ENCODE data around the gene RUNX3. TPM values are rescaled to one million over a fixed set of nuclear protein-coding genes. Genes with fewer than 3 reads are reported as not detected.

The RUNX3 gene
- total and polyA plus RNA-seq, 9 donors: 0.22 to 4.5 (median 0.49) TPM

DNA sequence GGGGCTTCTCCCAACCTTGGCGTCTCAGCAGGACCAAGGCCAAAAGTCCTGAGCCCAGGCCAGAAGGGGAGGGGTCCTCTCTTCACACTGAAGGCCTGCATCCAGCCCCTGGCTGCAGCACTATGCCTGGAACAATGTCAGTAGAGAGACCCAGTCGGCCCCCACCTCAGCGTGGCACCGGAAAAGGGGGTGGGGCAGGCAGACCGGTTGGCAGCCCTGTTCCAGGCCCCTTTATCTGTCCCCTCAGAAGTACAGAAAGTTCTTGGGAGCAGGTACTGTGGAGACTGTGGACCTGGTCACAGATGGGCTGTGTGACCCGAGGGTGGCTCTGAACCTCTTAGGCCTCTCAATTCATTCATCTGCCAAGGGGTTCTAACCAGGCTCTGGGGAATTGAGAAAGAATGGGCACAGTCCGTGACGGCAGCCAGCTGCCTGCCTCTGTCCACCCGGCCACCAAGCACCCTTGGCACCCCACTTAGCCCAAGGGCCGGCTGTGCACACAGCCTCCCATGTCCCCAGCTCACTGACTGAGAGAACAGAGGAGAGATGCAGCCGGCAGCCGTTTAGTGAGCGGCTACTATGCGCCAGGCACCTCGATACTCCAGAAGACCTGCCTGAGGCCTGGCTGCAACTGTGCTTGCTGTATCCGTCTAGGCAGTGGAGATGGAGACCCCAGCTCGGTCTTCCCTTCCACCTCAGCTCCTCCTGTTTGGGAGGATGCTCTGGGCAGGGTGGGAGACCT is 23.9 kb downstream of the RUNX3 start:
- H3K4me3 ChIP-seq (ENCODE audit: low read length): no peak overlapping the region

DNA sequence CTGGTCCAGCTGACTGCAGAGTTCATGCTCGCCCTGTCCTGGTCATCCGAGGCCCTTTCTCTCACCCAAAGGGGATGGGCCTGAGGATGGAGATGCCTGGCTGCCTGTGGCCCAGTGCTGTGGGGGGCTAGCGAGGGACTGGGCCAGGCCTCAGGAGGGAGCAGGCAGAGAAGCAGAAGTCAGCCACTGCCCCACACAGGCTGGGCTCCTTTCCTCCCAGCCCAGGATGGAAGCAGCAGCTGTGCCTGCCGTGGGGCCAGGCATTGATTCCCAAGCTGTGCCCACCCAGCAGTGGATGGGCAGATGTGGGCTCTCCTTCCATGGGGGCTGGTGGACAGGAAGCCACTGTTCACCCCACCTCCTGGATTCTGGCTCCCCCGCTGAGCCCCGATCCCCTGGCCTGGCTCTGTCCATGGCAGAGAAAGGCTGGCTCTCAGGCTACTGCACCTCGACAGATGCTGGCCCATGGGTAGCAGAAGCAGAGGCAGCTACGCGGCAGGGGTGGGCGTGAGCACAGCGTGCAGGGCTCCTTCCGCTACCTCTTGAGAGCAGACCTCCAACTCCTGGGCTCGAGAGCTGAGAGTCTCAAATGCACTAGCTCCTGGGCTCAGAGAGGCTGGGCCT is 24.6 kb downstream of the RUNX3 start:
- no peak overlapping the region for H3K4me3 ChIP-seq (ENCODE audit: low read length)
- H3K27ac ChIP-seq (ENCODE audit: low read length): no peak overlapping the region
- H3K4me1 ChIP-seq (ENCODE audit: control insufficient read depth, insufficient read depth, low read length): peaks cover 4% of the 10 kb centered on the region
- no peak for DNase-seq
- H3K9me3 ChIP-seq (replicated peaks; ENCODE audit: control insufficient read depth, low read depth, low read length): no peaks in the 10 kb centered on the region
- H3K27me3 ChIP-seq (ENCODE audit: control insufficient read depth, insufficient read depth, low read length): peaks cover 6% of the 10 kb centered on the region
- no peaks in the 10 kb centered on the region for H3K36me3 ChIP-seq (ENCODE audit: control insufficient read depth, insufficient read depth, low read length)
- 60% methylated on average over 12 of the region's 13 CpGs for WGBS (ENCODE audit: insufficient coverage)

More for the DNA sequence above, 23.9 kb downstream of the RUNX3 start:
- Histone ChIP-seq H3K36me3 (ENCODE audit: control insufficient read depth, insufficient read depth, low read length) (no peaks in the 10 kb centered on the region), H3K27me3 (ENCODE audit: control insufficient read depth, insufficient read depth, low read length) (peaks cover 2% of the 10 kb centered on the region), H3K9me3 (replicated peaks; ENCODE audit: control insufficient read depth, low read depth, low read length) (no peaks in the 10 kb centered on the region), H3K4me1 (ENCODE audit: control insufficient read depth, insufficient read depth, low read length) (peaks cover 4% of the 10 kb centered on the region), H3K27ac (ENCODE audit: low read length) (no peak overlapping the region)
- 63% methylated on average over 10 of the region's 17 CpGs for whole genome bisulfite sequencing (ENCODE audit: insufficient coverage)
- no peak for DNase-seq

DNA sequence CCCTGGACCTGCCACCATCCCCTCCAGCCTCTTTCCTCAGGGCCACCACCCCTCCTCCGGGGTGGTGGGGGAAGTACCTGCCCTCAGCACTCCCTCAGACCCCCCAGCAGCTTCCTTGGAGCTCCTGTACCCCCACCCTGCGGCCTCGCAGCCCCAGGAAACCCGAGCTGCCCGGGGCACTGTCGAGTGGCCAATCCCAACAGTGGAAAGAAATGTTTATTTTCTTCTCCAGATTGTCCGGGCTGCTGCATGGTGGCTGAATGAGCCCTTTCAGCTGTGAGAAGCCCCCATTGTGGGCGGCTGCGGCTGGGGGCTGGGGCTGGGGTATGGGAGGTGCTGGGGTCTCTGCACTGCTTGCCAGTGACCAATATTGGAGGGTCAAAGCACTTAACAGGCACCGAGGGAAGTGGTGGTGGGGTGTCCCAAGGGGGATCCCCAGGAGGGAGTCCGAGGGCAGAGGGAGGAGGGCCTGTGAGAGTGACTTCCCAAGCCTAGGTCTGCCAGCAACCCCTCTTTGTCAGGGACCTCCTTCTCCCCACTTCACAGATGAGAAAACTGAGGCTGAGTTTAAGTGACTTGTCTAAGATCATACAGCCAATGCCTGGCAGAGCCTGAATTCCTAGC is 25.2 kb downstream of the RUNX3 start:
- DNase-seq: no peak
- Histone ChIP-seq H3K4me3 (ENCODE audit: low read length) (no peak overlapping the region), H3K27ac (ENCODE audit: low read length) (no peak overlapping the region), H3K4me1 (ENCODE audit: control insufficient read depth, insufficient read depth, low read length) (peaks cover 4% of the 10 kb centered on the region), H3K9me3 (replicated peaks; ENCODE audit: control insufficient read depth, low read depth, low read length) (no peaks in the 10 kb centered on the region), H3K27me3 (ENCODE audit: control insufficient read depth, insufficient read depth, low read length) (peaks cover 8% of the 10 kb centered on the region), H3K36me3 (ENCODE audit: control insufficient read depth, insufficient read depth, low read length) (no peaks in the 10 kb centered on the region)
- 30% methylated on average over 2 of the region's 11 CpGs for WGBS (ENCODE audit: insufficient coverage)

DNA sequence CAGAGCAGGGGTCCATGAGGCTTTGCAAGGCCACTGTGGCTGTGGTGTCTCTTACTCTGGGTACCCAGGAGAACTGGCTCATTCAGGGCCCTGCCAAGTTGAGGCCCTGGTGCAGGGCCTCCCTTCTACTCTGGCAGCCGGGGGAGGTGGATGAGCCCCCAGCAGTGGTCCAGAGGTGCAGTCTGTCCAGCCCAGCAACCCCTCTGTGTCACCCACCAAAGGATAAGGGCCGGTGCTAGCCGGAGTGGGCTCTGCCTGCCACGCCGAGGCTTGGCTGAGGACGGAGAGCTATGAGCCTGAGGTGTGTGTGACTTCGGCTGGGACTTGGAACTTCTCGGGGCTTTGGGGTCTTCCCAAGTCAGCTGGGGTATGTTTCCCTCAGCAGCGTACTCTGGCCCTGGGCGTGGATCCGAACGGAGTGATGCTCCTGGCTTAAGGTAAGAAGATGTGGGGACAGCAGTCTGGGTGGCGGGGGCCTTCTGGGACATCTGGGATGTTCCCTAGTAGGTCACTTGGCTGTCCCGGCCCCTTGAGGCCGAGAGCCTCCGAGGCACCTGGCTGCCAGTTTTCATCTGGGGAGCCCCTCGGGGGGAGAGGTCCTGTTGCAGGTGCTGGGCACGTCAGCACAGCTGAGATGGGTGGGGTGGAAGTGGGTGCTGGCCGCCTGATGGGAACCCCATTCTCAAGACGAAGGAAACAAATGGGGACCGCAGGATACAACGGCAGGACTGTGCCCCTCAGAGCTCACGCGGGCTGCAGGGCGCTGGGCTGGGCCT is 25.9 kb downstream of the RUNX3 start:
- Histone ChIP-seq H3K36me3 (ENCODE audit: control insufficient read depth, insufficient read depth, low read length) (no peaks in the 10 kb centered on the region), H3K27me3 (ENCODE audit: control insufficient read depth, insufficient read depth, low read length) (peaks cover 9% of the 10 kb centered on the region), H3K4me3 (ENCODE audit: low read length) (no peak overlapping the region), H3K9me3 (replicated peaks; ENCODE audit: control insufficient read depth, low read depth, low read length) (no peaks in the 10 kb centered on the region), H3K27ac (ENCODE audit: low read length) (no peak overlapping the region), H3K4me1 (ENCODE audit: control insufficient read depth, insufficient read depth, low read length) (peaks cover under 1% of the 10 kb centered on the region)
- 78% methylated on average over 21 of the region's 25 CpGs for WGBS (ENCODE audit: insufficient coverage)
- no peak for DNase-seq

DNA sequence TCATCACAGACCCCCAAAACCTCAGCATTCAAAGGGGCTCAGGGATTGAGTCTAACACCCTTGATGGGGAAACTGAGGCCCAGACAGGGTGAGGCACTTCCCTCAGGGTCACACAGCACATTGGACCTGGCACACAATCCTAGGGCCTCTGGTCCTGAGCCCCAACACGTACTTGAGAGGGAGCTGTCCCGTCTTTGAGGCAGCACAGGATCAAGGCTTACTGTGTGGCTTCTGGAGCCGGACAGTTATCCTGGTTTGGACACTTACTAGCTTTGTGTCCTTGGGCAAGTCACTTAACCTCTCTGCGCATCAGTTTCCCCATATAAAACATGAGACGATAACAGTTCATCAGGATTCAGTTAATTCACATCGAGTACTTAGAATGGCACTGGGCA is 26.5 kb downstream of the RUNX3 start:
- H3K27ac ChIP-seq (ENCODE audit: low read length): no peak overlapping the region
- no peaks in the 10 kb centered on the region for H3K4me1 ChIP-seq (ENCODE audit: control insufficient read depth, insufficient read depth, low read length)
- H3K36me3 ChIP-seq (ENCODE audit: control insufficient read depth, insufficient read depth, low read length): no peaks in the 10 kb centered on the region
- H3K9me3 ChIP-seq (replicated peaks; ENCODE audit: control insufficient read depth, low read depth, low read length): no peaks in the 10 kb centered on the region
- no peak for DNase-seq
- 86% methylated on average over 6 of the region's 6 CpGs for WGBS (ENCODE audit: insufficient coverage)
- H3K4me3 ChIP-seq (ENCODE audit: low read length): no peak overlapping the region
- H3K27me3 ChIP-seq (ENCODE audit: control insufficient read depth, insufficient read depth, low read length): peaks cover 13% of the 10 kb centered on the region

DNA sequence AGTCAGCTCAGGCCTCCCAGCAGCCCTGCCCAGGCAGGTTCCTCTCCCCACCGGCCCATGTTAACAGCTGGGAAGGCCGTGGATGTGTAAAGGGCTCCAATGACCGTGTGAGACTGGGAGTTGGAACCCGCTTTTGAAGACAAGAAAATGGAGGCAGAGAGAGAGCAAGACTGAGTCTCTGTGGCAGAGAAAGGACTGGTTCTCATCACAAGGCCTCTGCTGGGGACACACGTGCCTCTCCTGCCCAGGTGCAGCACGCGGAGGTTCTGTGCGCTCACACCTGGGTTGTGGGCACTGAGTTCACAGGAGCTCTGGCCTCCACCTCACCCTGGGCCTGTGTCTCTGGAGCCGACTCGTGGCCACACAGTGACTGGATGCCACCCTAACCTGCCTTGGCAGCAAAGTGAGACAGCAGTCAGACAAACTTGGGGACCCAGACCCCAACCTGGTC is 27.0 kb downstream of the RUNX3 start:
- Histone ChIP-seq H3K4me1 (ENCODE audit: control insufficient read depth, insufficient read depth, low read length) (no peaks in the 10 kb centered on the region), H3K36me3 (ENCODE audit: control insufficient read depth, insufficient read depth, low read length) (no peaks in the 10 kb centered on the region), H3K9me3 (replicated peaks; ENCODE audit: control insufficient read depth, low read depth, low read length) (no peaks in the 10 kb centered on the region), H3K27ac (ENCODE audit: low read length) (no peak overlapping the region), H3K27me3 (ENCODE audit: control insufficient read depth, insufficient read depth, low read length) (peaks cover 19% of the 10 kb centered on the region), H3K4me3 (ENCODE audit: low read length) (no peak overlapping the region)
- DNase-seq: no peak
- 77% methylated on average over 10 of the region's 10 CpGs for WGBS (ENCODE audit: insufficient coverage)

DNA sequence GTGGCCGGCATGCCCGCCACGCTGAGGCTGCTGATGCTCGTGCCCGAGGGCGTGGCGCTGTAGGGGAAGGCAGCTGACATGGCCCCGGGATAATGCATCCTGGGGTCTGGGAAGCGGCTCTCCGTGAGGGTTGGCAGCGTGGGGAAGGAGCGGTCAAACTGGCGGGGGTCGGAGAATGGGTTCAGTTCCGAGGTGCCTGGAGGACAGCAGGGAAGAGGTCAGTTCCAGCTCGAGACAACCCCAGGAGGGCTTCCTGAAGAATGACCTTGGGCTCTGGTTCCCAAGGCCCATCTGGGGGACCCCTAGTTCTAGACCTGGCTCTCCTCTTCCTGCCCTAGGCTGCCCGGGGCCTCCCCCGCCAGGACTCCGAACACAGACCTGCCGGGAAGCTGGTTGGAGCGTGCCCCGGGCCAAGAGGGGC is 27.6 kb downstream of the RUNX3 start:
- no peaks in the 10 kb centered on the region for H3K4me1 ChIP-seq (ENCODE audit: control insufficient read depth, insufficient read depth, low read length)
- no peak for DNase-seq
- H3K9me3 ChIP-seq (replicated peaks; ENCODE audit: control insufficient read depth, low read depth, low read length): no peaks in the 10 kb centered on the region
- WGBS (ENCODE audit: insufficient coverage): 88% methylated on average over 16 of the region's 22 CpGs
- no peaks in the 10 kb centered on the region for H3K36me3 ChIP-seq (ENCODE audit: control insufficient read depth, insufficient read depth, low read length)
- H3K27ac ChIP-seq (ENCODE audit: low read length): no peak overlapping the region
- no peak overlapping the region for H3K4me3 ChIP-seq (ENCODE audit: low read length)
- H3K27me3 ChIP-seq (ENCODE audit: control insufficient read depth, insufficient read depth, low read length): peaks cover 19% of the 10 kb centered on the region

DNA sequence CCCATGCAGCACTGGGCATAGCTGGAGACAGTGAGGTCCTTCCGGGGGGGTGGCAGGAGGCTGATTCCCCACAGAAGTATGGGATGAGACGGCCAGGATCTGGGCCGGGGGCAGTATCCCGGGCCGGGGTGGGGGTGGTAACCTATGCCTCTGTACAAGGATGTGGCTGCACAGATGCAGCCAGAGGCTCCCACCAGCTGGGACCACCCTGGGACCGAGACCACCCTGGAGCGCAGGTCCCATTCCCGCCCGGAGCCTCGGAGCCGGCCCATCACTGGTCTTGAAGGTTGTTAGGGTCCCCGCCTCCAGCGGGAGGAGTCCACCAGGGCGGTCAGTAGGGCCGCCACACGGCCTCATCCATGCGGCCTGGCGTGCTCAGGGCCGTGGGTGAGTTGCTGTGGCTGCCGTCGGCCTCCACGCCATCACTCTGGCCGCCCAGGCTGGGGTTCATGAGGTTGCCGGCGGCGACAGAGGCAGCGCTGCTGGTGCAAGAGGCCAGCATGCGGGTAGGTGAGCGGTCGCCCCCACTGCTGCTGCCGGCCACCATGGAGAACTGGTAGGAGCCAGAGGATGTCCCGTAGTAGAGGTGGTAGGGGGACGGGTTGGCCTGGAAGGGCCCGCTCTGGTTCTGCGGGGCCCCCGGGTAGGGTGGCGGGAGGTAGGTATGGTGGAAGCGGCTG is 28.1 kb downstream of the RUNX3 start:
- 90% methylated on average over 38 of the region's 38 CpGs for WGBS (ENCODE audit: insufficient coverage)
- Histone ChIP-seq H3K4me1 (ENCODE audit: control insufficient read depth, insufficient read depth, low read length) (no peaks in the 10 kb centered on the region), H3K27ac (ENCODE audit: low read length) (no peak overlapping the region), H3K36me3 (ENCODE audit: control insufficient read depth, insufficient read depth, low read length) (no peaks in the 10 kb centered on the region), H3K4me3 (ENCODE audit: low read length) (no peak overlapping the region), H3K9me3 (replicated peaks; ENCODE audit: control insufficient read depth, low read depth, low read length) (no peaks in the 10 kb centered on the region), H3K27me3 (ENCODE audit: control insufficient read depth, insufficient read depth, low read length) (peaks cover 19% of the 10 kb centered on the region)
- no peak for DNase-seq

DNA sequence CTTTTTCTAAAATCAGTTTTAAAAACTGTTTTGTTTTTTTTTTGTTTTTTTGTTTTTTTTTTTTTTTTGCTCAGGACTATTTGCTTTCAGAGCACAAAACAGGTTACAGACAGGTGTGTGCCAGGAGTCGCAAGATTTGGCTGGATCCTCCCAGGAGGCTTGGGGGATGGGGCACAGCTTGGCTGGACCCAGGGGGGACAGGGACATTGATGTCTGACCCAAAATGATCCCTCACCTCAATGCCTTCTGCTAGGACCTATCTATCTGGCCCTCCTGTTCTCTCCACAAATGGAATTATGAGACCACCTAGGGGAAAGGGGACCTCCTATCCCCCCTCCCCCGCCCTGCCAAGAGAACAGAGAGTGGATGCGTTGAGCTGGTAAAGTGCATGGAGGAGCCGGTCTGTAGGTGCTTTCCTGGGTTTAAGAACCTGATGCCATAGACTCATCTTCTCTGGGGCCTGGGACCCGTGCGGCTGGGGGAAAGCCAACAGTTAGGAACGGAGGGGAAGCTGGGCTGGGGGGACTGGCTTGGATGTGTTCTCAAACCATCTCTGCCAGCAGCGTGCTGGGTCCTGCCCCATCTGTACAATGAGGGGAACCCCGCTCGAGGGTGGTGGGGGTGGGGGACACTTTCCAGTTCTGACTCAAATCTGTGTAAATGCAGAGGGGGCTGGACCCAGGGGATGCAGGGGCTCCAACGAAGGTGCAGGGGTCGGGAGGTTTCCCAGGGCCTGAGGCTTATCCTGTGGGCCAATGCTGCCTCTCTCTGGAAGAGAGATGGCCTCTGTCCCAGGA is 28.9 kb downstream of the RUNX3 start:
- Histone ChIP-seq H3K36me3 (ENCODE audit: control insufficient read depth, insufficient read depth, low read length) (no peaks in the 10 kb centered on the region), H3K9me3 (replicated peaks; ENCODE audit: control insufficient read depth, low read depth, low read length) (no peaks in the 10 kb centered on the region), H3K27ac (ENCODE audit: low read length) (no peak overlapping the region), H3K4me3 (ENCODE audit: low read length) (no peak overlapping the region), H3K4me1 (ENCODE audit: control insufficient read depth, insufficient read depth, low read length) (no peaks in the 10 kb centered on the region), H3K27me3 (ENCODE audit: control insufficient read depth, insufficient read depth, low read length) (peaks cover 19% of the 10 kb centered on the region)
- DNase-seq: no peak
- WGBS (ENCODE audit: insufficient coverage): 65% methylated on average over 8 of the region's 12 CpGs

Measured in muscle of leg (tissue), 11 donors.